Transverse colon (tissue), 4 donors: Measurements from ENCODE around the gene NRIP2. TPM values are rescaled to one million over a fixed set of nuclear protein-coding genes. Genes with fewer than 3 reads are reported as not detected.

Source experiments
- DNase-seq: peaks from one replicate; pipeline ENCODE4 v3.0.0-alpha.2; 2019
- H3K27ac ChIP-seq, 4 donors: fragments of 200-600 bp; sonication (generic); 2 replicates each; pipeline ENCODE4 v1.5.1; 2016 to 2018; ENCODE audit warnings: inconsistent platforms in 4 of 4
- H3K27me3 ChIP-seq: fragments of 200-600 bp; sonication (generic); 2 replicates; pipeline ENCODE4 v1.5.1; 2017; ENCODE audit warnings: inconsistent platforms
- H3K36me3 ChIP-seq, 4 donors: fragments of 200-600 bp; sonication (generic); 2 replicates each; pipeline ENCODE4 v1.5.1; 2017 to 2019; ENCODE audit warnings: inconsistent platforms in 4 of 4
- H3K4me1 ChIP-seq, 4 donors: fragments of 200-600 bp; sonication (generic); 2 replicates each; pipeline ENCODE4 v1.5.1; 2017 to 2020; ENCODE audit warnings: inconsistent platforms in 4 of 4
- H3K4me3 ChIP-seq, 4 donors: fragments of 200-600 bp; sonication (generic); 1 replicate in 1 of 4; 2 replicates in 3 of 4; pipeline versions ENCODE4 v1.5.1 to v1.6.1; 2017 to 2019; ENCODE audit warnings: inconsistent platforms in 4 of 4
- H3K9me3 ChIP-seq, 2 donors: fragments of 200-600 bp; sonication (generic); 2 replicates each; pipeline ENCODE4 v1.5.1; 2017 to 2019; ENCODE audit warnings: inconsistent platforms in 2 of 2
- EP300 ChIP-seq: sonication (generic); formaldehyde crosslinking; IDR thresholded peaks from one replicate; pipeline ENCODE4 v1.6.1; 2017; ENCODE audit warnings: antibody characterized with exemption, low read depth
- POLR2A ChIP-seq: fragments of 450-650 bp; IDR thresholded peaks from one replicate; pipeline ENCODE4 v1.6.1; 2016; ENCODE audit warnings: antibody characterized with exemption, mild to moderate bottlenecking, moderate library complexity
- POLR2AphosphoS5 ChIP-seq, 3 donors: sonication (generic); formaldehyde crosslinking; IDR thresholded peaks; one replicate each; pipeline ENCODE4 v1.6.1; 2016; ENCODE audit warnings: antibody characterized with exemption in 3 of 3
- WGBS, 2 donors: methylation state at CpG; one replicate each; pipeline ENCODE4 v1.1.5; 2018; ENCODE audit warnings: low coverage in 1 of 2; 5-methylcytosine and 5-hydroxymethylcytosine counted together
- in situ Hi-C, 4 donors: fragments of 200-750 bp; cut with MboI; loops; one replicate each; pipeline versions ENCODE4 v1.15.0 to v1.15.1; 2017; ENCODE audit warnings: low sequenced_read_pairs in 3 of 4, low pct_ligation_motif_present in 1 of 4, low pct_unique_long_range_greater_than_20kb in 1 of 4
- intact Hi-C: fragments of 100-400 bp; cut with DNase I; formaldehyde crosslinking; loops from one replicate; pipeline ENCODE4 v1.15.1; 2023; ENCODE audit warnings: low total_unique reads
- total RNA-seq, 4 donors: library from RNA; depleted of rRNA; stranded (reverse); fragments of >200 nt; gene quantifications; one replicate each; pipeline ENCODE4 v1.1.0, GENCODE V29; 2016
- TF ChIP-seq, protein P1 (sequence below), 5 experiments: fragments of 200-600 bp in 3 of 5; fragments of 450-650 bp in 2 of 5; sonication (generic) in 3 of 5; IDR thresholded peaks; 1 replicate in 2 of 5; 2 replicates in 3 of 5; pipeline ENCODE4 v1.5.1; 2016 to 2017; ENCODE audit warnings: antibody characterized with exemption in 5 of 5, inconsistent platforms in 3 of 5, mild to moderate bottlenecking in 2 of 5, moderate library complexity in 1 of 5

NRIP2 gene
- total RNA-seq, 4 donors from 2014 or later = 0.14 to 0.32 (median 0.20) TPM; not detected in 1

DNA sequence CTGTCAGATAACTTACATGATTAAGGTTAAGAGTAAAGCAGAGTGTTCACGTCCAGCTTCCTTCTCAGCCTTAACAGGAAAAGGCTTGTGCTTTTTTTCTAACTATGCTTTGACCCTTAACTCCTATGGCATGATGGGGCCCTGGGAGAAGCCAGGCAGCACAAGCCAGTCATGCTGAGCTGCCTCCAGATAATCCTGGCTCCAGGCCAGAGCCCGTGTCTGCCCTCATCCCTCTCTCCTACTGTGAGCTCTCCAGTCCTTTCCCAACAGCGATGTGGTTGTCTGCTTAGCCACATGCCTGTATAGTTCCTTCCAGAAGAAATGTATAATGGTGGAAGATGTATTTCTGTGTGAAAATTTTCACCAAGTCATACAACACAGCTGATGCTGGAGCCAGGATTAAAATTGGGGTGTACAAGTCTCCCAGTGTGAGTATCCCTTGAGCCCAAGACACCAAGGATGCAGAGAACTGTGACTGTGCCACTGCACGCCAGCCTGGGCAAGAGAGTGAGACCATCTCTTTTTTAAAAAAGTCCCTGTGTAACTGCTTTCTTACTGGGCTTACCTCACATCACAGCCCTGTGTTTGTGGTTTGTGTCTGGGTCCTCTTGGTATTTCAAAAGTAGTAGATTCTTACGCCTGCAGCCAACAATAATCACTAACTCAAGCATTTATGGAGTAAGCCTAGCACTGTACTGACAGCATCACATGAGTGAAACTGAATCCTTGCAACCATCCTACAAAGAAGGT lies 30.3 kb downstream of the NRIP2 start:
- intact Hi-C loops (no loop called here), in situ Hi-C loops (no loop called here)
- H3K27ac ChIP-seq = peak overlapping the region in 1 of 4 donors; percentile 10
- no peaks in the 10 kb centered on the region for H3K4me1 ChIP-seq
- H3K4me3 ChIP-seq = no peak overlapping the region
- peaks cover 0 to 41% (median 15%) of the 10 kb centered on the region in 4 donors for H3K36me3 ChIP-seq
- whole genome bisulfite sequencing, 2 donors = 58% methylated on average over 5 of the region's 5 CpGs; no CpG with 5 or more reads in 1 of the 2 donors
- H3K9me3 ChIP-seq = no peaks in the 10 kb centered on the region
- no peaks in the 10 kb centered on the region for H3K27me3 ChIP-seq
- DNase-seq = no peak
- TF ChIP-seq EP300 = no peak
- TF ChIP-seq POLR2A = no peak
- TF ChIP-seq, protein P1, sequence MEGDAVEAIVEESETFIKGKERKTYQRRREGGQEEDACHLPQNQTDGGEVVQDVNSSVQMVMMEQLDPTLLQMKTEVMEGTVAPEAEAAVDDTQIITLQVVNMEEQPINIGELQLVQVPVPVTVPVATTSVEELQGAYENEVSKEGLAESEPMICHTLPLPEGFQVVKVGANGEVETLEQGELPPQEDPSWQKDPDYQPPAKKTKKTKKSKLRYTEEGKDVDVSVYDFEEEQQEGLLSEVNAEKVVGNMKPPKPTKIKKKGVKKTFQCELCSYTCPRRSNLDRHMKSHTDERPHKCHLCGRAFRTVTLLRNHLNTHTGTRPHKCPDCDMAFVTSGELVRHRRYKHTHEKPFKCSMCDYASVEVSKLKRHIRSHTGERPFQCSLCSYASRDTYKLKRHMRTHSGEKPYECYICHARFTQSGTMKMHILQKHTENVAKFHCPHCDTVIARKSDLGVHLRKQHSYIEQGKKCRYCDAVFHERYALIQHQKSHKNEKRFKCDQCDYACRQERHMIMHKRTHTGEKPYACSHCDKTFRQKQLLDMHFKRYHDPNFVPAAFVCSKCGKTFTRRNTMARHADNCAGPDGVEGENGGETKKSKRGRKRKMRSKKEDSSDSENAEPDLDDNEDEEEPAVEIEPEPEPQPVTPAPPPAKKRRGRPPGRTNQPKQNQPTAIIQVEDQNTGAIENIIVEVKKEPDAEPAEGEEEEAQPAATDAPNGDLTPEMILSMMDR (IDR thresholded peaks at IDR 0.05) = no peak
- no peak for TF ChIP-seq POLR2AphosphoS5 (IDR thresholded peaks at IDR 0.05)

DNA sequence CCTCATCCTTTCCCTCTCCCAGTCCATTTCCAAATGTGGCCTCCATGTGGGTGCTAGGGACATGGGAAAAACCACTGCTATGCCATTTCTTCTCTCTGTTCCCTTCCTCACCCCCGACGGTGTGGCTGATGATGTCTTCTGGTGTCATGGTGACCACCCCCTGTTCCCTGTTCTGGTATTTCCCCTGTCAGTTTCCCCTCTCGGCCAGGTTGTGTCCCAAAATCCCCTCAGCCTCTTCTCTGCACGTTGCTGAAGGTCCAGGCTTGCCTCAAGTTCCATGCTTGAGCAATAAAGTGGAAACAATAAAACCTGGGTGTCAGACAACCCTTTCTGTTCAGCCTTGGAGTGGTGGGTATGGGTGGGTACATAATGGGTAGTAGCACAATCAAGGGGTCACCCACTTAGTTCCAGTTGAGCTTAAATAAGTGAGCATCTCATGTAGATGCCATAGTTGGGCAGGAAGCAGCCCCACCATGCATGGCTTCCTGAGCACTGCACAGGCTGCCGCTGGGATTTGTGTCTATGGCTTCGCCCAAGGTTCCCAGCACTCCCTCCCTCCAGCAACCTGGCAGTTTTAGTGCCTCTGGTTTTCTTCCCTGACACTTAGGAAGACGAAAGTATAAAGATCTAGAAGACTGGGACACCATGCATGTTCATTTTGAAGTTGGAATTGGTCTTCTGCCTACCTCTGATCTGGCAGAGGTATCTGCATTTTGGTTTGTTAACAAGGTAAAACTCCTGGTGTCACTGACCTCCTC lies 31.0 kb downstream of the NRIP2 start:
- DNase-seq = no peak
- no peak overlapping the region for H3K4me3 ChIP-seq
- in situ Hi-C loops = no loop called here
- intact Hi-C loops = no loop called here
- H3K27ac ChIP-seq = no peak overlapping the region
- TF ChIP-seq EP300 = no peak
- TF ChIP-seq POLR2A = no peak
- TF ChIP-seq, protein P1 (IDR thresholded peaks at IDR 0.05) = no peak
- no peak for TF ChIP-seq POLR2AphosphoS5 (IDR thresholded peaks at IDR 0.05)
- H3K4me1 ChIP-seq = no peaks in the 10 kb centered on the region
- no peaks in the 10 kb centered on the region for H3K9me3 ChIP-seq
- H3K27me3 ChIP-seq = no peaks in the 10 kb centered on the region
- WGBS, 2 donors = 40 to 78% methylated on average over 1 to 7 of the region's 7 CpGs
- H3K36me3 ChIP-seq = peaks cover 0 to 47% (median 19%) of the 10 kb centered on the region in 4 donors

DNA sequence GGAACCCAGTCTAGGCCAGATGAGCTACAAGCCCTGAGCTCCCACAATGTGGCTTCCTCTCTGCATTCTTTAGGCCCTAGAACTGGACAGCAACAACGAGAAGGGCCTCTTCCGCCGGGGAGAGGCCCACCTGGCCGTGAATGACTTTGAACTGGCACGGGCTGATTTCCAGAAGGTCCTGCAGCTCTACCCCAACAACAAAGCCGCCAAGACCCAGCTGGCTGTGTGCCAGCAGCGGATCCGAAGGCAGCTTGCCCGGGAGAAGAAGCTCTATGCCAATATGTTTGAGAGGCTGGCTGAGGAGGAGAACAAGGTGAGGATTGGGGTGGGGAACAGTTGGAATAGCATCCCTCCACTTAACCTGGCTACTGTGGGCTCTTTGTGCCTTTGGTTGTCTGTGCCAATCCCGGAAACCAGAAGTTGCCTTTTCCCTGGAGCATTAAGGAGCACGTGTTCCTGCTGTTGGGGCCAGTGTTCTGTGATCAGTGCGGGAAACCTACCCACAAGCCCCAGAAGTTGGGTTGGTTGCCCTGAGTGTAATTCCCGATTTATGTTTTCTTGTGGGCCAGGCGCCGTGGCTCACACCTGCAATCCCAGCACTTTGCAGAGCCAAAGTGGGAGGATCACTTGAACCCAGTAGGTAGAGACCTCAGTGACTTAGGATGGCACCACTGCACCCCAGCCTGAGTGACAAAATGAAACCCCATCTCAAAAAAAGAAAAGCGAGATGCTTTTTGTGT lies 33.6 kb downstream of the NRIP2 start:
- intact Hi-C loops (no loop called here), in situ Hi-C loops (no loop called here)
- Histone ChIP-seq H3K4me3 (no peak overlapping the region), H3K27ac (no peak overlapping the region), H3K36me3 (peaks cover 0 to 55% (median 20%) of the 10 kb centered on the region in 4 donors), H3K9me3 (no peaks in the 10 kb centered on the region), H3K4me1 (peaks cover 0 to 13% (median 9%) of the 10 kb centered on the region in 4 donors), H3K27me3 (no peaks in the 10 kb centered on the region)
- TF ChIP-seq EP300 (no peak), POLR2A (no peak), POLR2AphosphoS5 (IDR thresholded peaks at IDR 0.05) (no peak)
- TF ChIP-seq, protein P1 (IDR thresholded peaks at IDR 0.05) = no peak
- WGBS, 2 donors = 80 to 100% methylated on average over 1 to 16 of the region's 16 CpGs
- DNase-seq = no peak
